IMR-90 (cell line): ENCODE data around the gene AP4B1. TPM values are rescaled to one million over a fixed set of nuclear protein-coding genes. Genes with fewer than 3 reads are reported as not detected.

ENCODE experiments used
- ATAC-seq: fragments of 200-7000 bp; cut with Tn5 transposase; 2 replicates; pipeline ENCODE4 v1.9.1; 2020; ENCODE audit warnings: low read depth, mild to moderate bottlenecking, moderate library complexity
- BruUV-seq: library from RNA; stranded (reverse); fragments of 400-500 nt; replicated peaks from 2 replicates; lab custom pipeline; 2021; lab: Mats Ljungman, UMichigan
- CTCF ChIA-PET: fragments of 300-600 bp; formaldehyde crosslinking; extraction: SDS; loops from one replicate; lab custom pipeline; 2021; ENCODE audit warnings: antibody characterized with exemption; lab: Yijun Ruan, JAX
- POLR2A ChIA-PET: fragments of 300-600 bp; sonication (Branson Sonifier 250); formaldehyde crosslinking; loops from one replicate; lab custom pipeline; 2022; ENCODE audit warnings: antibody characterized with exemption; ENCODE audit not compliant: unreplicated experiment; lab: Charles Lee
- DNase-seq: peaks from one replicate; pipeline ENCODE4 v3.0.0; 2013
- H2AFZ ChIP-seq: replicated peaks from 2 replicates; pipeline ENCODE3; 2013; ENCODE audit warnings: low read length, mild to moderate bottlenecking; ENCODE audit not compliant: poor library complexity
- H2AK5ac ChIP-seq: 2 replicates; pipeline ENCODE4 v1.6.1; 2013; ENCODE audit warnings: low read depth, low read length, inconsistent platforms
- H2AK9ac ChIP-seq: replicated peaks from 2 replicates; pipeline ENCODE3; 2013; ENCODE audit warnings: mild to moderate bottlenecking, low read depth, low read length, moderate library complexity; ENCODE audit not compliant: poor library complexity
- H2BK120ac ChIP-seq: 2 replicates; pipeline ENCODE4 v1.6.1; 2013; ENCODE audit warnings: low read depth, low read length, inconsistent platforms
- H2BK15ac ChIP-seq: 3 replicates; pipeline ENCODE4 v1.6.1; 2013; ENCODE audit warnings: low read depth, low read length, inconsistent platforms
- H2BK20ac ChIP-seq: 2 replicates; pipeline ENCODE4 v1.6.1; 2013; ENCODE audit warnings: low read depth, mild to moderate bottlenecking, inconsistent platforms, low read length, moderate library complexity
- H2BK5ac ChIP-seq: 2 replicates; pipeline ENCODE4 v1.6.1; 2013; ENCODE audit warnings: mild to moderate bottlenecking, low read depth, low read length, inconsistent platforms; ENCODE audit not compliant: poor library complexity, severe bottlenecking
- H3K14ac ChIP-seq: replicated peaks from 2 replicates; pipeline ENCODE4 v1.6.1; 2013; ENCODE audit warnings: low read depth, low read length, inconsistent platforms
- H3K18ac ChIP-seq: 2 replicates; pipeline ENCODE4 v1.6.1; 2013; ENCODE audit warnings: low read depth, low read length, control low read depth
- H3K23ac ChIP-seq: 2 replicates; pipeline ENCODE4 v1.6.1; 2013; ENCODE audit warnings: low read depth, low read length, inconsistent platforms
- H3K27ac ChIP-seq: 2 replicates; pipeline ENCODE4 v1.5.1; 2013; ENCODE audit warnings: mild to moderate bottlenecking, control low read depth, low read length; ENCODE audit not compliant: insufficient read depth
- H3K27me3 ChIP-seq: 2 replicates; pipeline ENCODE4 v1.6.1; 2013; ENCODE audit warnings: low read length; ENCODE audit not compliant: control insufficient read depth, insufficient read depth
- H3K36me3 ChIP-seq: 2 replicates; pipeline ENCODE4 v1.6.1; 2013; ENCODE audit warnings: low read length, mixed read lengths; ENCODE audit not compliant: control insufficient read depth, insufficient read depth
- H3K4ac ChIP-seq: 2 replicates; pipeline ENCODE4 v1.6.1; 2013; ENCODE audit warnings: low read depth, low read length, inconsistent platforms
- H3K4me1 ChIP-seq: 2 replicates; pipeline ENCODE4 v1.6.1; 2013; ENCODE audit warnings: low read length, mixed read lengths; ENCODE audit not compliant: control insufficient read depth, insufficient read depth
- H3K4me2 ChIP-seq: 2 replicates; pipeline ENCODE4 v1.6.1; 2013; ENCODE audit warnings: low read depth, mild to moderate bottlenecking, control low read depth, low read length, moderate library complexity
- H3K4me3 ChIP-seq: 2 replicates; pipeline ENCODE4 v1.5.1; 2013; ENCODE audit warnings: low read depth, mild to moderate bottlenecking, control low read depth, low read length, moderate library complexity; ENCODE audit not compliant: insufficient read depth
- H3K56ac ChIP-seq: 2 replicates; pipeline ENCODE4 v1.6.1; 2013; ENCODE audit warnings: low read length, inconsistent platforms; ENCODE audit not compliant: insufficient read depth; ENCODE audit errors: extremely low read depth
- H3K79me1 ChIP-seq, 2 experiments: 2 replicates each; pipeline ENCODE4 v1.6.1; 2013; ENCODE audit warnings: low read length in 2 of 2, inconsistent platforms in 1 of 2, low read depth in 1 of 2
- H3K9ac ChIP-seq: 2 replicates; pipeline ENCODE4 v1.6.1; 2013; ENCODE audit warnings: low read depth, low read length, control low read depth
- H3K9me1 ChIP-seq: 2 replicates; pipeline ENCODE4 v1.6.1; 2013; ENCODE audit warnings: low read length, inconsistent platforms; ENCODE audit not compliant: insufficient read depth
- H3K9me3 ChIP-seq: 2 replicates; pipeline ENCODE4 v1.6.1; 2013; ENCODE audit warnings: low read length; ENCODE audit not compliant: control insufficient read depth, insufficient read depth
- H4K20me1 ChIP-seq: 2 replicates; pipeline ENCODE4 v1.6.1; 2013; ENCODE audit warnings: low read length, inconsistent platforms; ENCODE audit not compliant: insufficient read depth
- H4K5ac ChIP-seq: 2 replicates; pipeline ENCODE4 v1.6.1; 2013; ENCODE audit warnings: mild to moderate bottlenecking, low read depth, low read length, control low read depth
- H4K8ac ChIP-seq, 2 experiments: 2 replicates each; pipeline ENCODE4 v1.6.1; 2013; ENCODE audit warnings: low read depth in 2 of 2, low read length in 2 of 2, control low read depth in 1 of 2, inconsistent platforms in 1 of 2
- H4K91ac ChIP-seq: 2 replicates; pipeline ENCODE4 v1.6.1; 2013; ENCODE audit warnings: low read depth, low read length, inconsistent platforms; ENCODE audit not compliant: insufficient read depth
- BHLHE40 ChIP-seq: fragments of 150-350 bp; IDR thresholded peaks from 2 replicates; pipeline ENCODE4 v1.6.1; 2016; ENCODE audit warnings: mild to moderate bottlenecking, low read depth, low read length
- CEBPB ChIP-seq: IDR thresholded peaks from 2 replicates; pipeline ENCODE4 v1.6.1; 2012; ENCODE audit warnings: low read depth, low read length, improper control_type of control experiment
- CHD1 ChIP-seq: IDR thresholded peaks from 2 replicates; pipeline ENCODE4 v1.6.1; 2012; ENCODE audit warnings: low read depth, low read length, improper control_type of control experiment
- ELK1 ChIP-seq: fragments of 150-350 bp; IDR thresholded peaks from 2 replicates; pipeline ENCODE4 v1.6.1; 2016; ENCODE audit warnings: low read depth, mild to moderate bottlenecking, low read length, moderate library complexity, borderline replicate concordance
- FOS ChIP-seq: fragments of 150-350 bp; IDR thresholded peaks from 2 replicates; pipeline ENCODE4 v1.6.1; 2016; ENCODE audit warnings: low read depth, low read length
- MAFK ChIP-seq: IDR thresholded peaks from 2 replicates; pipeline ENCODE4 v1.6.1; 2012; ENCODE audit warnings: low read depth, low read length, improper control_type of control experiment
- MAZ ChIP-seq: IDR thresholded peaks from 2 replicates; pipeline ENCODE4 v1.6.1; 2012; ENCODE audit warnings: low read depth, mild to moderate bottlenecking, low read length, improper control_type of control experiment, moderate library complexity, borderline replicate concordance
- MXI1 ChIP-seq: IDR thresholded peaks from 2 replicates; pipeline ENCODE4 v1.6.1; 2012; ENCODE audit warnings: low read depth, mild to moderate bottlenecking, low read length, moderate library complexity, borderline replicate concordance
- NFE2L2 ChIP-seq: fragments of 150-350 bp; IDR thresholded peaks from 2 replicates; pipeline ENCODE4 v1.6.1; 2016; ENCODE audit warnings: low read depth, mild to moderate bottlenecking, low read length
- POLR2A ChIP-seq: IDR thresholded peaks from 2 replicates; pipeline ENCODE4 v1.6.1; 2012; ENCODE audit warnings: mild to moderate bottlenecking, low read depth, low read length
- RAD21 ChIP-seq: IDR thresholded peaks from 2 replicates; pipeline ENCODE4 v1.6.1; 2012; ENCODE audit warnings: low read length, improper control_type of control experiment
- RCOR1 ChIP-seq: IDR thresholded peaks from 2 replicates; pipeline ENCODE4 v1.6.1; 2012; ENCODE audit warnings: mild to moderate bottlenecking, low read length, improper control_type of control experiment; ENCODE audit not compliant: insufficient replicate concordance
- RFX5 ChIP-seq: IDR thresholded peaks from 2 replicates; pipeline ENCODE4 v1.8.0; 2012; ENCODE audit warnings: low read depth, mild to moderate bottlenecking, low read length, moderate library complexity
- SMC3 ChIP-seq: fragments of 150-350 bp; IDR thresholded peaks from 2 replicates; pipeline ENCODE4 v1.6.1; 2016; ENCODE audit warnings: low read depth, mild to moderate bottlenecking, antibody characterized with exemption, low read length, moderate library complexity
- USF2 ChIP-seq: fragments of 150-350 bp; IDR thresholded peaks from 2 replicates; pipeline ENCODE4 v1.6.1; 2017; ENCODE audit warnings: mild to moderate bottlenecking, antibody characterized with exemption, low read length, low read depth
- WGBS, 2 experiments: methylation state at CpG; one replicate each; pipeline versions ENCODE4 v1.1.5 to v1.1.7; 2013; ENCODE audit warnings: missing lambda C conversion rate in 2 of 2; ENCODE audit not compliant: insufficient read length in 1 of 2; ENCODE audit errors: extremely low coverage in 2 of 2; 5-methylcytosine and 5-hydroxymethylcytosine counted together
- dilution Hi-C: fragments of 300-500 bp; cut with HindIII; formaldehyde crosslinking; loops from one replicate; pipeline ENCODE4 v1.14.3; 2018; ENCODE audit warnings: low sequenced_read_pairs; ENCODE audit not compliant: unreplicated experiment
- in situ Hi-C: fragments of 300-500 bp; cut with MboI; formaldehyde crosslinking; loops from 3 replicates; pipeline ENCODE4 v1.14.3; 2019; ENCODE audit warnings: low sequenced_read_pairs, inconsistent platforms, mixed read lengths
- intact Hi-C: fragments of 100-400 bp; cut with micrococcal nuclease; formaldehyde crosslinking; loops from 2 replicates; pipeline ENCODE4 v1.10.0; 2022
- polyA plus RNA-seq, 3 experiments: library from polyadenylated mRNA; depleted of rRNA; stranded (reverse); fragments of >200 nt; gene quantifications; 2 replicates each; pipeline ENCODE4 v1.2.3, GENCODE V29; 2012; ENCODE audit warnings: low replicate concordance in 1 of 3
- total RNA-seq: library from RNA; depleted of rRNA; stranded (reverse); fragments of >200 nt; gene quantifications from 2 replicates; pipeline ENCODE4 v1.2.3, GENCODE V29; 2012
- TF ChIP-seq, protein P1 (sequence below): conservative IDR thresholded peaks from 2 replicates; pipeline ENCODE4 v1.5.1; 2012; ENCODE audit warnings: mild to moderate bottlenecking, low read depth, low read length, improper control_type of control experiment

The AP4B1 gene
- total and polyA plus RNA-seq, 2 of the 4 experiments (the other 2 are of a cell fraction): 15.6 to 18.1 TPM

- in situ Hi-C loops: loop anchor here (25.0 kb wide), 1 partner anchor 431 kb away; no protein-coding TSS in a partner anchor
- Histone ChIP-seq H3K9ac (no peak overlapping the region), H2BK5ac (no peak overlapping the region), H2AFZ (no peak overlapping the region), H2BK120ac (no peak overlapping the region), H4K5ac (no peak overlapping the region), H3K4me3 (no peak overlapping the region), H4K8ac (no peak overlapping the region), H3K4ac (no peak overlapping the region), H3K36me3 (no peaks in the 10 kb centered on the region), H3K4me1 (peaks cover 7% of the 10 kb centered on the region), H3K4me2 (no peak overlapping the region), H3K56ac (no peak overlapping the region), H3K27ac (no peak overlapping the region), H3K23ac (no peak overlapping the region), H3K14ac (no peak overlapping the region), H2AK5ac (no peak overlapping the region), H2BK15ac (no peak overlapping the region), H4K20me1 (no peaks in the 10 kb centered on the region), H3K18ac (no peak overlapping the region), H3K27me3 (no peaks in the 10 kb centered on the region), H4K91ac (no peak overlapping the region), H2AK9ac (no peak overlapping the region), H3K9me1 (no peaks in the 10 kb centered on the region), H2BK20ac (no peak overlapping the region), H3K79me1 (no peaks in the 10 kb centered on the region), H3K9me3 (no peaks in the 10 kb centered on the region)
- ChIA-PET POLR2A (no interaction called here), CTCF (no interaction called here)
- TF ChIP-seq POLR2A (no peak), CEBPB (no peak), RCOR1 (no peak), MXI1 (no peak), RAD21 (no peak), MAFK (no peak), SMC3 (no peak), RFX5 (no peak), CHD1 (no peak), ELK1 (no peak), USF2 (no peak), BHLHE40 (no peak), MAZ (no peak), NFE2L2 (no peak), FOS (no peak)
- TF ChIP-seq, protein P1, sequence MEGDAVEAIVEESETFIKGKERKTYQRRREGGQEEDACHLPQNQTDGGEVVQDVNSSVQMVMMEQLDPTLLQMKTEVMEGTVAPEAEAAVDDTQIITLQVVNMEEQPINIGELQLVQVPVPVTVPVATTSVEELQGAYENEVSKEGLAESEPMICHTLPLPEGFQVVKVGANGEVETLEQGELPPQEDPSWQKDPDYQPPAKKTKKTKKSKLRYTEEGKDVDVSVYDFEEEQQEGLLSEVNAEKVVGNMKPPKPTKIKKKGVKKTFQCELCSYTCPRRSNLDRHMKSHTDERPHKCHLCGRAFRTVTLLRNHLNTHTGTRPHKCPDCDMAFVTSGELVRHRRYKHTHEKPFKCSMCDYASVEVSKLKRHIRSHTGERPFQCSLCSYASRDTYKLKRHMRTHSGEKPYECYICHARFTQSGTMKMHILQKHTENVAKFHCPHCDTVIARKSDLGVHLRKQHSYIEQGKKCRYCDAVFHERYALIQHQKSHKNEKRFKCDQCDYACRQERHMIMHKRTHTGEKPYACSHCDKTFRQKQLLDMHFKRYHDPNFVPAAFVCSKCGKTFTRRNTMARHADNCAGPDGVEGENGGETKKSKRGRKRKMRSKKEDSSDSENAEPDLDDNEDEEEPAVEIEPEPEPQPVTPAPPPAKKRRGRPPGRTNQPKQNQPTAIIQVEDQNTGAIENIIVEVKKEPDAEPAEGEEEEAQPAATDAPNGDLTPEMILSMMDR: no peak
- ATAC-seq (peak; percentile 11; the same call in 1 of the 2 replicates), DNase-seq (no peak)
- BruUV-seq: no TSS peak
- intact Hi-C loops: no loop called here
- dilution Hi-C loops: no loop called here
- WGBS, 2 experiments: no CpG with 5 or more reads among the region's 4 CpGs
Measured at GRCh38 chr1:113855630-113856400, 48.8 kb downstream of the AP4B1 start.
